Adipocyte (in vitro differentiated cells): ENCODE measurements around the gene DGKI.

Experiments used
- DNase-seq: peaks from one replicate; pipeline ENCODE4 v3.0.0-alpha.2; 2015; ENCODE audit warnings: low read depth
- H3K27me3 ChIP-seq: replicated peaks from 2 replicates; pipeline ENCODE4 v1.7.0; 2013; ENCODE audit warnings: mild to moderate bottlenecking, low read length, moderate library complexity; ENCODE audit not compliant: control insufficient read depth, insufficient read depth
- H3K36me3 ChIP-seq: 2 replicates; pipeline ENCODE4 v1.7.0; 2013; ENCODE audit warnings: low read length, mild to moderate bottlenecking, moderate library complexity; ENCODE audit not compliant: control insufficient read depth, insufficient read depth, severe bottlenecking
- H3K4me1 ChIP-seq: 2 replicates; pipeline ENCODE4 v1.7.0; 2013; ENCODE audit warnings: mild to moderate bottlenecking, low read length, moderate library complexity; ENCODE audit not compliant: control insufficient read depth, insufficient read depth
- H3K4me3 ChIP-seq: 2 replicates; pipeline ENCODE4 v1.7.0; 2013; ENCODE audit warnings: mild to moderate bottlenecking, low read length, moderate library complexity
- H3K9ac ChIP-seq: 2 replicates; pipeline ENCODE4 v1.7.0; 2013; ENCODE audit warnings: mild to moderate bottlenecking, low read length, moderate library complexity
- H3K9me3 ChIP-seq: 2 replicates; pipeline ENCODE4 v1.7.0; 2013; ENCODE audit warnings: mild to moderate bottlenecking, low read length, moderate library complexity; ENCODE audit not compliant: control insufficient read depth

DGKI gene

GRCh38 chr7:137804836-137805235 lies 41.9 kb downstream of the DGKI start:
- Histone ChIP-seq H3K27me3 (no peaks in the 10 kb centered on the region), H3K4me3 (no peak overlapping the region), H3K9ac (no peak overlapping the region), H3K9me3 (no peaks in the 10 kb centered on the region), H3K36me3 (no peaks in the 10 kb centered on the region), H3K4me1 (no peaks in the 10 kb centered on the region)
- no peak for DNase-seq

DNA sequence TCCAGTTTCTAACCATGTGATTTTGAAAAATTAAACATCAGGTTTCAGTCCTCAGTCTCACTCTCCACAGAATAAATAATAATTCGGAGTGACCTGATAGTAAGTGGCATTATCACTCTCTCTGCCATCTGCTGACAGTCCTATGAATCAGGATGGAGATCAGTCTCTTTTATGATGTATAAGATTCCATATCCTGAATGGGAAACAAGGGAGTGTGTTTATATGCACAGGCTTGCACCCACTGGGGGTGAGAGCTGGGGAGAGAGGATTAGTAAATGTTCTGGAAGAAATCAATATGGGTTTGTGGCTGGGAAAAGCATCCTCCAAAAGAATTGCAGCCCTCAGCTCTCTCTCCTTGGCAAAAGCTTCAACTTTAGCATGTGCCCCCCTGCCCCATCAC lies 45.3 kb downstream of the DGKI start:
- Histone ChIP-seq H3K9ac (no peak overlapping the region), H3K4me1 (no peaks in the 10 kb centered on the region), H3K4me3 (no peak overlapping the region), H3K9me3 (peaks cover 1% of the 10 kb centered on the region), H3K36me3 (no peaks in the 10 kb centered on the region), H3K27me3 (no peaks in the 10 kb centered on the region)
- no peak for DNase-seq

GRCh38 chr7:137801003-137801402 lies 45.8 kb downstream of the DGKI start:
- H3K4me3 ChIP-seq, result no peak overlapping the region
- H3K27me3 ChIP-seq, result no peaks in the 10 kb centered on the region
- no peaks in the 10 kb centered on the region for H3K36me3 ChIP-seq
- peak; percentile 29 for DNase-seq
- H3K4me1 ChIP-seq, result no peaks in the 10 kb centered on the region
- no peak overlapping the region for H3K9ac ChIP-seq
- peaks cover 3% of the 10 kb centered on the region for H3K9me3 ChIP-seq

- peaks cover 10% of the 10 kb centered on the region for H3K9me3 ChIP-seq
- H3K36me3 ChIP-seq, result no peaks in the 10 kb centered on the region
- no peak for DNase-seq
- H3K27me3 ChIP-seq, result no peaks in the 10 kb centered on the region
- H3K4me3 ChIP-seq, result no peak overlapping the region
- H3K9ac ChIP-seq, result no peak overlapping the region
- peaks cover 8% of the 10 kb centered on the region for H3K4me1 ChIP-seq
These were observed 48.6 kb downstream of the DGKI start for GRCh38 chr7:137798073-137798763.

DNA sequence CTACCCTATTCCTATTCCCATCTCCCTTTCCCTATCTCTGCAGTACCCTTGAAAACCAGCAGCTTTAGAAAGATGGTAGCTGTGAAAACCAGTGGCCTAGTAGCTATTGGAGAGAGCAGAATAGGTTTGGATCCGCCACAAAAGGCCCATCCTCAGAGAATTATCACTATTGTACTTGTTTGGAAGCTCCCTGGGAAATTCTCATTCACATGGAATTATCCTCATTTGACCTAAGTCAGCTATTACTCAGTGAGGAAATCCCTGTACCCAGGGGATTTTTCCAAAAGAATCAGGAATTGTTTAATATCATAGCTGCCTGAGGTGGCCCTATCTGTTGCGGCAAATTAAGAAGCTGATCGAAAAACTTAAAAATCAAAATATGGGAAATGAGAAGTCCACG lies 51.6 kb downstream of the DGKI start:
- H3K4me1 ChIP-seq, result peaks cover 16% of the 10 kb centered on the region
- H3K9ac ChIP-seq, result no peak overlapping the region
- H3K4me3 ChIP-seq, result no peak overlapping the region
- no peaks in the 10 kb centered on the region for H3K36me3 ChIP-seq
- no peak for DNase-seq
- peaks cover 10% of the 10 kb centered on the region for H3K9me3 ChIP-seq
- H3K27me3 ChIP-seq, result no peaks in the 10 kb centered on the region

GRCh38 chr7:137791930-137792329 lies 54.8 kb downstream of the DGKI start:
- peaks cover 33% of the 10 kb centered on the region for H3K4me1 ChIP-seq
- H3K27me3 ChIP-seq, result no peaks in the 10 kb centered on the region
- no peak overlapping the region for H3K9ac ChIP-seq
- DNase-seq, result no peak
- H3K36me3 ChIP-seq, result no peaks in the 10 kb centered on the region
- H3K9me3 ChIP-seq, result peaks cover 10% of the 10 kb centered on the region
- H3K4me3 ChIP-seq, result no peak overlapping the region

- H3K27me3 ChIP-seq, result no peaks in the 10 kb centered on the region
- peaks cover 6% of the 10 kb centered on the region for H3K9me3 ChIP-seq
- no peak overlapping the region for H3K9ac ChIP-seq
- peak; percentile 35 for DNase-seq
- peaks cover 33% of the 10 kb centered on the region for H3K4me1 ChIP-seq
- H3K36me3 ChIP-seq, result no peaks in the 10 kb centered on the region
- H3K4me3 ChIP-seq, result no peak overlapping the region
These were observed 55.9 kb downstream of the DGKI start for GRCh38 chr7:137790828-137791227.

DNA sequence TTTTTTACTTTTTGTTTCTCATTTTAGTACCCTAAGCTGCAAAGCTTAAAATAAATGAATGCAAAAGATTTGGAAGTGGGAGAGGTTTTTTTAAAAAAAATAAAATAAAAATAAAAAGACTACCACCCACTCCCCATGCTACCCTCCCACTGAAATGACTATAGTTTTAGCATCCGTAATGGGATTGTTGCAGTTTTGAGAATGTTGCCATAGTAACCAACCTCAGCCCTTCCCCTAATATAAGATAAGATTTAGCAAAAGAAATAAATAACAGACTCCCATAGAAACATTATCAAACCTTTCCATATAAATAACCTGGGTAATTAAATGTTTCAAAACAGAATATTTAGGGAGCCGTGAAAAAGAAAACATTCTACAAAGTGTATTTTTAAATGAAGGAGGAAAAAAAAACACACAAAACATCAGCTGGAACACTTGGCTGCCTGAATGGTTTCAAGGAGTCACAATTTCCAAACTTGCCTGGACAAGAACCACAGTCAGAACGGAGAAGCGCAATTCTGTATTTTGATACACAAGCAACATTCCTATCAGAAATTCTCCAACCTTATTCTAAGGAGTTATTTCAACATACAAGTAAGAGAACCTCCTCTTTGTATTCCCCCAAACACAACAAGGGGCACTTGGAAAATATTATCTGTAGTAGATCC lies 57.4 kb downstream of the DGKI start:
- Histone ChIP-seq H3K4me1 (peaks cover 26% of the 10 kb centered on the region), H3K9ac (peak overlapping the region; percentile 41), H3K36me3 (no peaks in the 10 kb centered on the region), H3K27me3 (no peaks in the 10 kb centered on the region), H3K9me3 (no peaks in the 10 kb centered on the region), H3K4me3 (no peak overlapping the region)
- DNase-seq, result no peak

DNA sequence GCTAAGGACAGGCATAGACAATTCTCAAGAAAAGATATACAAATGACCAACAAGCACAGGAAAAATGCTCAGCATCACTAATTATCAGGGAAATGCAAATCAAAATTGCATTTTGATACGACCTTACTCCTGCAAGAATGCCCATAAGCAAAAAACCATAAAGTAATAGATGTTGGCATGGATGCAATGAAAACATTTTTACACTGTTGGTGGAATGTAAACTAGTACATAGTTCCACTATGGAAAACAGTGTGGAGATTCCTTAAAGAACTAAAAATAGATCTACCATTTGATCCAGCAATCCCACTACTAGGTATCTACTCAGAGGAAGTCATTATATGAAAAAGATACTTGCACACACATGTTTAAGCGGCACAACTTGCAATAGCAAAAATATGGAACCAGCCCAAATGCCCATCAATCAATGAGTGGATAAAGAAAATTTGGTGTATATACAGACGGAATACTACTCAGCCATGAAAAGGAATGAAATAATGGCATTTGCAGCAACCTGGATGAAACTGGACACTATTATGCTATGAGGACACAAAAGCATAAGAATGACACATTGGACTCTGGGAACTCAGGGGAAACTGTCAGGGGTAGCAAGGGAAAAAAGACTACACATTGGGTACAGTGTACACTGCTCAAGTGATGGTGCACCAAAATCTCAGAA lies 59.3 kb downstream of the DGKI start:
- H3K9me3 ChIP-seq, result peaks cover 4% of the 10 kb centered on the region
- no peaks in the 10 kb centered on the region for H3K27me3 ChIP-seq
- H3K9ac ChIP-seq, result no peak overlapping the region
- H3K4me1 ChIP-seq, result peaks cover 26% of the 10 kb centered on the region
- H3K36me3 ChIP-seq, result no peaks in the 10 kb centered on the region
- DNase-seq, result no peak
- no peak overlapping the region for H3K4me3 ChIP-seq

DNA sequence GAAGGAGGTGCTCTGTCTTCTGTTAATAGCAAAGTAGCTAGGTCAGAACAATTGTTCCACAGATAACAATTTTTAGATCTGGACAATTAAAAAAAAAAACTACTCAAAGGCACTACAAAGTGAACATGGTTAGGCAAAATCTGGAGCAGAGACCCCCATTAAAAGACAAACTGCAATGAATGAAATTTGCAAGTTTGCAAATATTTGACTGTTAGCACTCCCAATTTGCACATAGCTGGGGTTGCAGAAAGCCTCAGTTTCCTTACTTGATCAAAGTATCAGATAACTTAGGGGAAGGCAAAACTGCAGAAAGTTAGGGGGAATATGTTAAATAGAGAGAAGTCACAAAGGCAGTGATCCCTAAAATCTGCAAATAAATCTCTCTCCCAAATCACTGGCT lies 68.3 kb downstream of the DGKI start:
- DNase-seq, result no peak
- Histone ChIP-seq H3K27me3 (no peaks in the 10 kb centered on the region), H3K36me3 (no peaks in the 10 kb centered on the region), H3K9me3 (peaks cover 4% of the 10 kb centered on the region), H3K9ac (no peak overlapping the region), H3K4me1 (peaks cover 17% of the 10 kb centered on the region), H3K4me3 (no peak overlapping the region)

DNA sequence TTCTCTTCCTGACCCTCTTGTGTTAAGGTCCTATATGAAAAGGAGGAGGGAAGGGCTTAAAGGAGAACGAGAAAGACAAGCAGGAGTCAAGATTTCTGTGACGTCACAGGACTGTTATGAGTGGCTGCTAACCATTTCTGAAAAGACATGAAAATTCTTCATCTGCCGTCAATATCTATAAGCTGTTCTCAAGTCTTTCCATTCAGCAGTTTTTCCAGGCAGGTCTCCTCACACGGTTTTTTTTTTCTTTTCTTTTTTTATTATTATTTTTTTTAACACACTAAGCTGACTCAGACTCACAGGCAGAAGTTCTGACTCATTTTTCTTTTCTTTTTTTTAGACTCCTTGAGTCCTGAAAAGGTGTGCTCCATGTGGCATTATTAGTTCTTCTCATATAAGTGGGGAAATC lies 72.0 kb downstream of the DGKI start:
- DNase-seq, result peak; percentile 48

More for the DNA sequence above, 72.0 kb downstream of the DGKI start:
- Histone ChIP-seq H3K36me3 (no peaks in the 10 kb centered on the region), H3K9me3 (no peaks in the 10 kb centered on the region), H3K4me1 (peaks cover 42% of the 10 kb centered on the region), H3K27me3 (no peaks in the 10 kb centered on the region), H3K9ac (peak overlapping the region; percentile 40), H3K4me3 (no peak overlapping the region)
